Natural killer cell treated with Interleukin-12 subunit alpha and Interleukin-12 subunit beta and Interleukin-15 and Interleukin-18, amount 100 ng/mL, for 72 hours (primary cell): ENCODE measurements around the gene SCG3. TPM values are rescaled to one million over a fixed set of nuclear protein-coding genes. Genes with fewer than 3 reads are reported as not detected.
A peak's percentile ranks its signal among the peaks of the same experiment; 100 is the strongest.

ENCODE experiments used
- ATAC-seq, 2 donors: fragments of 150-1000 bp; cut with Tn5 transposase in 1 of 2; sonication (Bioruptor Pico), chemical (Tn5 transposase) in 1 of 2; 2 replicates each; pipeline ENCODE4 v1.10.0; 2021
- DNase-seq: peaks from one replicate; pipeline ENCODE4 v3.0.0; 2022; ENCODE audit warnings: low spot score
- H3K27ac Mint-ChIP-seq, 2 donors: 1 replicate in 1 of 2; 2 replicates in 1 of 2; pipeline ENCODE4 v1.8.0; 2022; ENCODE audit warnings: mixed read lengths in 2 of 2, mild to moderate bottlenecking in 1 of 2, moderate library complexity in 1 of 2
- H3K27me3 Mint-ChIP-seq, 2 donors: 1 replicate in 1 of 2; 2 replicates in 1 of 2; pipeline ENCODE4 v1.8.0; 2022; ENCODE audit warnings: mixed read lengths in 2 of 2
- H3K36me3 Mint-ChIP-seq: one replicate; pipeline ENCODE4 v1.8.0; 2022; ENCODE audit warnings: mixed read lengths
- H3K4me1 Mint-ChIP-seq, 2 donors: 1 replicate in 1 of 2; 2 replicates in 1 of 2; pipeline ENCODE4 v1.8.0; 2022; ENCODE audit warnings: low read depth in 2 of 2, mixed read lengths in 2 of 2, mild to moderate bottlenecking in 1 of 2
- H3K4me3 Mint-ChIP-seq: one replicate; pipeline ENCODE4 v1.8.0; 2022; ENCODE audit warnings: mixed read lengths
- H3K9me3 Mint-ChIP-seq: 2 replicates; pipeline ENCODE4 v1.8.0; 2022; ENCODE audit warnings: mixed read lengths
- total RNA-seq, 2 donors: library from RNA; stranded (reverse); gene quantifications; one replicate each; pipeline ENCODE4 v1.2.3, GENCODE V29; 2022

Gene SCG3
- total RNA-seq, 2 donors from 2014 or later = not detected

GRCh38 chr15:51726302-51727073 lies 45.2 kb downstream of the SCG3 start:
- Mint-ChIP-seq H3K27ac (peak overlapping the region in 1 of 2 donors; percentile 72), H3K4me1 (peaks cover 33 to 43% of the 10 kb centered on the region in 2 donors)

DNA sequence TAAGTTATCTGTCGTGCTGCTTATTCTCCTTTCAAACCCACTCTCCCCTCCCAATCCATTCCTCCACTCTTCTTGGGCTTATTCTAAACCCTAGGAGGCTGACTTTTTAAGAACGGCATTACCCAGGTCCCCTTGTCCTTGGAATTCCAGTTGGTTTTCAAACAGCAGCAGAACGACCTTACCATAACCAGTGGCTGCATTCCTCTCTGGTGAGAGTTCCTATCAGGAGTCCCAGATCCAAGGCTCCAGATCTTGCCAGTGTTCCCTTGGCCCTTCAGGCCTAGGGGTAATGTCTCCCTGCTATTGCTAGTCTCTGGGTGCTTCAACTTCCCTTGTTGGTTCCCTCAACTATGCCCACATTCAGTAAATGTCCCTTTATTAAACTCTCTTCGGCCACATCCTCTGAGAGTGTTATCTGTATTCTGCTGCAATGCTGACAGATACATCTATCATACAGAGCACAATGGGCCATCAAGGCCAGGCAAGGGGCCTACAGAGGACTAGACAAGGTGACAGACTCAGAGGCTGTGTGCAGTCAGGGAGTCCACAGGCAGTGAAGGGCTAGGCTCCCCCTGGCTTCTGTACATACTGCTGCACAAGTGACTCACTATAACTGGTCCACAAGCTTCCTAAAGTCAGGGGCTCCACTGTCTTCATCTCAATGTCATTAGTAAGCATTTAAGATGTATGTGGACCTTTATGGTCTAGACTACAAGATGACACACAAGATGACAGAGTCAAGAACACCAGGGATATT lies 46.0 kb downstream of the SCG3 start:
- no peak overlapping the region for H3K4me3 Mint-ChIP-seq
- H3K4me1 Mint-ChIP-seq = peaks cover 42 to 48% of the 10 kb centered on the region in 2 donors
- peaks cover 6% of the 10 kb centered on the region for H3K36me3 Mint-ChIP-seq
- peaks cover 4% of the 10 kb centered on the region for H3K9me3 Mint-ChIP-seq
- H3K27me3 Mint-ChIP-seq = no peaks in the 10 kb centered on the region
- ATAC-seq (no peak), DNase-seq (no peak)
- H3K27ac Mint-ChIP-seq = peak overlapping the region; percentile 5 to 72

More at GRCh38 chr15:51726302-51727073, 45.2 kb downstream of the SCG3 start:
- peak in 1 of 2 donors; percentile 73 for ATAC-seq
- no peak overlapping the region for H3K4me3 Mint-ChIP-seq
- H3K36me3 Mint-ChIP-seq = peaks cover 8% of the 10 kb centered on the region
- no peak for DNase-seq
- no peaks in the 10 kb centered on the region for H3K27me3 Mint-ChIP-seq
- H3K9me3 Mint-ChIP-seq = peaks cover 4% of the 10 kb centered on the region

GRCh38 chr15:51731549-51732267 lies 50.4 kb downstream of the SCG3 start:
- Mint-ChIP-seq H3K27ac (peak overlapping the region; percentile 92 to 94), H3K4me1 (peaks cover 61 to 65% of the 10 kb centered on the region in 2 donors), H3K9me3 (peaks cover 4% of the 10 kb centered on the region), H3K27me3 (no peaks in the 10 kb centered on the region), H3K4me3 (peak overlapping the region; percentile 97), H3K36me3 (peaks cover 6% of the 10 kb centered on the region)
- ATAC-seq (peak; percentile 66 to 86), DNase-seq (peak; percentile 69)

GRCh38 chr15:51732646-51733045 lies 51.3 kb downstream of the SCG3 start:
- peaks cover 53 to 56% of the 10 kb centered on the region in 2 donors for H3K4me1 Mint-ChIP-seq
- ATAC-seq (no peak), DNase-seq (no peak)
- peaks cover 6% of the 10 kb centered on the region for H3K36me3 Mint-ChIP-seq
- peak overlapping the region; percentile 92 to 94 for H3K27ac Mint-ChIP-seq
- H3K4me3 Mint-ChIP-seq = peak overlapping the region; percentile 97
- H3K9me3 Mint-ChIP-seq = peaks cover 4% of the 10 kb centered on the region
- no peaks in the 10 kb centered on the region for H3K27me3 Mint-ChIP-seq

- peaks cover 4% of the 10 kb centered on the region for H3K9me3 Mint-ChIP-seq
- peaks cover 5% of the 10 kb centered on the region for H3K36me3 Mint-ChIP-seq
- H3K4me3 Mint-ChIP-seq = peak overlapping the region; percentile 73
- H3K27me3 Mint-ChIP-seq = no peaks in the 10 kb centered on the region
- ATAC-seq (no peak), DNase-seq (no peak)
- peaks cover 60 to 66% of the 10 kb centered on the region in 2 donors for H3K4me1 Mint-ChIP-seq
- H3K27ac Mint-ChIP-seq = peak overlapping the region; percentile 75 to 93
Measured at GRCh38 chr15:51735228-51736010, 54.1 kb downstream of the SCG3 start.

- Mint-ChIP-seq H3K4me3 (peak overlapping the region; percentile 73), H3K36me3 (no peaks in the 10 kb centered on the region), H3K9me3 (no peaks in the 10 kb centered on the region), H3K27me3 (no peaks in the 10 kb centered on the region), H3K27ac (peak overlapping the region; percentile 75 to 93), H3K4me1 (peaks cover 53 to 60% of the 10 kb centered on the region in 2 donors)
- no peak for DNase-seq
- ATAC-seq = peak; percentile 62 to 68
Measured at GRCh38 chr15:51736069-51736468, 54.8 kb downstream of the SCG3 start.

- Mint-ChIP-seq H3K4me1 (peaks cover 45 to 51% of the 10 kb centered on the region in 2 donors), H3K4me3 (peak overlapping the region; percentile 73), H3K36me3 (no peaks in the 10 kb centered on the region), H3K27me3 (no peaks in the 10 kb centered on the region), H3K9me3 (no peaks in the 10 kb centered on the region), H3K27ac (peak overlapping the region; percentile 75 to 93)
- DNase-seq = peak; percentile 64
- ATAC-seq = peak; percentile 63 to 69
Measured at GRCh38 chr15:51736751-51737521, 55.6 kb downstream of the SCG3 start.

GRCh38 chr15:51737522-51738305 lies 56.4 kb downstream of the SCG3 start, which contains the start of gene LYSMD2:
LYSMD2 (minus strand) TSS chr15:51737655; CDS start chr15:51737622, 33 bp downstream.
- H3K36me3 Mint-ChIP-seq = no peaks in the 10 kb centered on the region
- H3K27ac Mint-ChIP-seq = peak within 1 kb of the TSS; percentile 75 to 93
- H3K27me3 Mint-ChIP-seq = no peaks in the 10 kb centered on the region
- ATAC-seq = peak; percentile 84 to 90
- peak within 1 kb of the TSS; percentile 76 for H3K4me3 Mint-ChIP-seq
- DNase-seq = peak; percentile 90
- peaks cover 37 to 43% of the 10 kb centered on the region in 2 donors for H3K4me1 Mint-ChIP-seq
- H3K9me3 Mint-ChIP-seq = no peaks in the 10 kb centered on the region

- Mint-ChIP-seq H3K27ac (peak overlapping the region; percentile 74 to 87), H3K27me3 (peaks cover 0 to 2% of the 10 kb centered on the region in 2 donors), H3K36me3 (no peaks in the 10 kb centered on the region), H3K9me3 (no peaks in the 10 kb centered on the region), H3K4me1 (peaks cover 28 to 35% of the 10 kb centered on the region in 2 donors), H3K4me3 (peak overlapping the region; percentile 76)
- ATAC-seq (no peak), DNase-seq (no peak)
Measured at GRCh38 chr15:51738553-51738952, 57.2 kb downstream of the SCG3 start.

DNA sequence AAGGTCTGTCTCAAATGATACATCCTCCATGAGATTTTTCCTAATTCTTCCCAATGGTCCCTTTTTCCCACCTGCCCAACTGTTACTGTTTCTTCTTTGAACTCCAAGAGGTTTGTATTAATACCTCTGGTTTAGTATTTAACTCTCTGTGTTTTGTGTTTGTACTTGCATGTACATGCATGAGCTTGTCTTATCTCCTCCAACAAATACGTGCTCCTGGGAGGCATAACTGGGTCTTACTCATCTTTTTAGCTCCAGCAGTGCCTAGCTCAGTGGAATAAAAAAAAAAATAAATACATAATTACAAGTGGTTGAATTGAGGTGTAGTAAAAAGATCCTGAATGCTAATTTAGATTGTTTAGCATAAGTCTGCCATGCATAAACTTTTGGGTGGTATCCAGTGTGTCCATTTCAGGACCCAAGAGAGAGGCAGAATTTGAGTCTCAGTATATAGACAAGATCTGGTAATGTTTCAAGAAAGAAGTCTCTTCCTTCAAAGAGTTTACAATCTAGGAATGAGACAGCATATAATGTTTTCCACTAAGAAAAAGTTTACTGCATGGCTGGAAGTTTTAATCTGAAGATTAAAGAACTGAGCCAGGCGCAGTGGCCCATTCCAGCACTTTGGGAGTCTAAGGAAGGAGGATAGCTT lies 57.9 kb downstream of the SCG3 start:
- peak overlapping the region; percentile 76 for H3K4me3 Mint-ChIP-seq
- ATAC-seq (no peak), DNase-seq (no peak)
- H3K36me3 Mint-ChIP-seq = no peaks in the 10 kb centered on the region
- peak overlapping the region; percentile 74 to 87 for H3K27ac Mint-ChIP-seq
- H3K9me3 Mint-ChIP-seq = no peaks in the 10 kb centered on the region
- H3K27me3 Mint-ChIP-seq = peaks cover 5 to 8% of the 10 kb centered on the region in 2 donors
- H3K4me1 Mint-ChIP-seq = peaks cover 27 to 34% of the 10 kb centered on the region in 2 donors

DNA sequence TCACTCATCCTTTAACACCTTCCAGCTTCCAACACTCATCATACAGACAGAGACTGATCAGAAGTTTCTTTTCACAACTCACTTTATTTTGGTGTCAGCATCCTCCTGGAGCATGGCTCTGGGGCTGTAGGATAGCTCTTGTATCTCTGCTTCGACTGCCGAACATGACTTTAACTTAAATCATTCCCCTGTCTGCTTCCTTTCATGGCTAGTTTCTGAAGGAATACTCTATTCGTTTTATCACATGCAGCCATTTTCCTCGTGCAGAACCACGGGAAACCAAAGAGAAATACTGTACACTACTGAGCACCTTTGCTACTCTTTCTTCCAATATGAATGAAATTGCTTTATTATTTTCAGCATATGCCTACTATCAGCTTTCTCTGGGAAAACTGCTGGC lies 68.0 kb downstream of the SCG3 start:
- Mint-ChIP-seq H3K4me3 (no peak overlapping the region), H3K36me3 (peaks cover 6% of the 10 kb centered on the region), H3K4me1 (peaks cover 8 to 10% of the 10 kb centered on the region in 2 donors), H3K27ac (no peak overlapping the region), H3K27me3 (peaks cover 56 to 70% of the 10 kb centered on the region in 2 donors), H3K9me3 (no peaks in the 10 kb centered on the region)
- DNase-seq (no peak), ATAC-seq (no peak)
